Head of caudate nucleus (tissue), 42 donors: Measurements from ENCODE around the gene FZD10.

Source experiments
- DNase-seq, 42 donors: peaks; one replicate each; pipeline versions ENCODE4 v3.0.0 to v3.0.0-alpha.2; 2020 to 2021; ENCODE audit warnings: mixed read lengths in 7 of 42
- intact Hi-C: fragments of 100-400 bp; cut with DNase I; formaldehyde crosslinking; loops from one replicate; pipeline ENCODE4 v1.15.0; 2022

The FZD10 gene, protein sequence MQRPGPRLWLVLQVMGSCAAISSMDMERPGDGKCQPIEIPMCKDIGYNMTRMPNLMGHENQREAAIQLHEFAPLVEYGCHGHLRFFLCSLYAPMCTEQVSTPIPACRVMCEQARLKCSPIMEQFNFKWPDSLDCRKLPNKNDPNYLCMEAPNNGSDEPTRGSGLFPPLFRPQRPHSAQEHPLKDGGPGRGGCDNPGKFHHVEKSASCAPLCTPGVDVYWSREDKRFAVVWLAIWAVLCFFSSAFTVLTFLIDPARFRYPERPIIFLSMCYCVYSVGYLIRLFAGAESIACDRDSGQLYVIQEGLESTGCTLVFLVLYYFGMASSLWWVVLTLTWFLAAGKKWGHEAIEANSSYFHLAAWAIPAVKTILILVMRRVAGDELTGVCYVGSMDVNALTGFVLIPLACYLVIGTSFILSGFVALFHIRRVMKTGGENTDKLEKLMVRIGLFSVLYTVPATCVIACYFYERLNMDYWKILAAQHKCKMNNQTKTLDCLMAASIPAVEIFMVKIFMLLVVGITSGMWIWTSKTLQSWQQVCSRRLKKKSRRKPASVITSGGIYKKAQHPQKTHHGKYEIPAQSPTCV

DNA sequence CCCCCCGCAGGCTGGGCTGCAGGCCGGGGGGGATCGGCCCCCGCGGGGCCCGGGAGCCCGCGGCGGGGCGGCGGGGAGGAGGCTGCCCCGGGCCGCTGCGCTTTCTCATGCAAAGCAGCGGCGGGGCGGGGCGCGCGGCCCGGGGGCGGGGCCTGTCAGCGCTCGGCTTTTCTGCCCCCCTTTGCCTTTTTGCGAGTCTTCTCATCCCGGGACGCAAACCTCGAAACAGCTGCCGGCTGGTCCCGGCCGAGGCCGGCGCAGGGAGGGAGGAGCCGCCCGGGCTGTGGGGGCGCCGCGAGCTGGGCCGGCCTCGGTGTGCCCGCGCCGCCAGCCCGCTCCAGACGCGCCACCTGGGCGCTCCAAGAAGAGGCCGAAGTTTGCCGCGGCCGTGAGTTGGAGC, at the start of gene FZD10:
TSS of gene FZD10 (plus strand) at position 198 of the 400 bp plus-strand sequence. CDS start 479 bp downstream, outside the sequence.
- DNase-seq: peak in 3 of 42 donors; percentile 21 to 44 (median 37)
- intact Hi-C loops: no loop called here

DNA sequence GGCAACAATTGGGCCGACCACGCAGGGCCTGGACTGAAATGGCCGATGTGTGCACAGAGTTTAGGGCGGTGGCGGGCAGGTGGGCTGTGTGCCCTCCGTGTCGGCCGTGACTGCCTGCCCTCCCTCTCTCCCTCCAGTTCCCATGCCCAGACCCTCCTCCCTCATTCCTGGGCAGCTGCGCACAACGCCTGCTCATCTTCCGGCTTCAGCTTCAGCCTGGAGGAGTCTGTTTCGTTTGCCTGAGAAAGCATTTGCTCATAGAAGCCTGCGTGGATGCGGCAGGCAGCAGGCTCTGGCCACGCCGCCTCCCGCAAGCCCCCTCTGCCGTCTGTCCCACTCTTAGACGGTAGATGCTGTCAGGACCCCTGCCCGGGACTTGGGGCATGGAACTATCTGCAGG, 47.3 kb upstream of the FZD10 start:
- no peak for DNase-seq
- intact Hi-C loops: no loop called here

DNA sequence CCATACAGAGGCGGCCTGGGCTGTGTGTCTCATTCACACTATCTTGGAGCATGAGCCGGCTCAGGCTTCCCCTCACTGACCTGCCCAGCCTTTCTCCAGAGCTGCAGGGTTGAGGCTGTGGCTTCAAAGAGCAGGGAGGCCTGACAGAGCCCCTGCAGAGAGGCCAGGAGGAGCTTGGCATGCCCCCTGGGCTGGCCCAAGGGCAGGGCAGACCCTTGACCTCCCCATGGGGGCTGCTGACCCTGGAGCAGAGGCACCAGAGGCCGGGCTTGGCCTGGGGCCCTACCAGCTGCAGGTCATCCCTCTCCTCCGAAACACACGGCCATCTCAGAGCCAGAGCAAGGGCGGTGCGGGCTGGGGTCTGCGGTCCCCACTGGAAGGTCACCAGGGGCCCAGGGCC, 46.6 kb upstream of the FZD10 start:
- no peak for DNase-seq
- intact Hi-C loops: no loop called here

DNA sequence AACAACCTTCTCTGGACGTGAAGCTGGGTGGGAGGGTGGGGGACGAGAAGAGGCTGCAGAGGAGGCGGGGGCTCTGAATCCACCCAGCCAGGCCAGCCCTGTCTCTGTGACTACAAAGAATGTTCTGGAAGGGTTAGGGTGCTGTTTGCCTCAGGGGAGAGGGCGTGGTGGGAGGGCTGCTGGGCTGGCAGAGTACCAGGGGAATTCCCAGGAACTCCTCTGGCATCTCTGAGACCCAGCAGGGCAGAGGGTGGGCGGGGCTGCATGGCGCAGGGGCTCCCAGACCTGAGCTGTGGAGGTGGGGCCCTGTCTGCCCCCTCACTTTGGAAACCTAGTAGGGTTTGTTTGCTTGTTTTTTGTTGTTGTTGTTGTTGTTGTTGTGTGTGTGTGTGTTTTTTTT, 45.5 kb upstream of the FZD10 start:
- DNase-seq: no peak
- intact Hi-C loops: no loop called here

DNA sequence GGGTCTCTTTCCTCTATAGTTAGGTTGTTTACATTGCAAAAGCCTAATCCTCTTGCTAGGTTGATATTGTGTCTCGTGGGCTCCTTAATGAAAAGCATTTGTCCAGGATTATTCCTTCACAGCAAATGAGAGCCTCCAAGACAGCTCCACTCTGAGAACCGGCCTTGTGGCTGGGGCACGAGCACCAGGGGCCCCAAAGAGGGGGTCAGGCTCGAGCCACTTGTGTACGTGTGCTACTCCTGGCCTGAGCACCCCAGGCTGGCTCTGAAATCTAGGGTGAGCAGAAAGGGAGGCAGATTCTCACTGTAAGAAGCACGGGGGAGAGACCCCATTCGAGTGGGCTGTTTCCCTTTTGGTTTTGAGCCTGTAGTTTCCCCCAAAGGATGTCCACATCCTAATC, 45.0 kb upstream of the FZD10 start:
- no peak for DNase-seq
- intact Hi-C loops: no loop called here

DNA sequence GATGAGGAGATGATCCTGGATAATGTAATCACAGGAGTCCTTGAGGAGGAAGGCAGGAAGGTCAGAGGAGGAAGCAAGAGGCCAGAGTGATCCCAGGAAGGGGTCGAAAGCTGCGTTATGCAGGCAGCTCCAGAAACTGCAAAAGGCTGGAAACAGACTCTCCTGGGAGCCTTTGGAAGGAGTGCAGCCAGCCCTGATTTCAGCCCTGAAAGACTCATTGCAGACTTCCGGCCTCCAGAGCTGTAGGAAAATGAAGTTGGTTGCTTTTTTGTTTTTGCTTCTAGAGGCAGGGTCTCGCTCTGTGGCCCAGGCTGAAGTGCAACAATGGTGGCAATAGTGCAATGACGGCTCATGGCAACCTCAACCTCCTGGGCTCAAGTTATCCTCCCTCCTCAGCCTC, 44.6 kb upstream of the FZD10 start:
- intact Hi-C loops: no loop called here
- DNase-seq: no peak

DNA sequence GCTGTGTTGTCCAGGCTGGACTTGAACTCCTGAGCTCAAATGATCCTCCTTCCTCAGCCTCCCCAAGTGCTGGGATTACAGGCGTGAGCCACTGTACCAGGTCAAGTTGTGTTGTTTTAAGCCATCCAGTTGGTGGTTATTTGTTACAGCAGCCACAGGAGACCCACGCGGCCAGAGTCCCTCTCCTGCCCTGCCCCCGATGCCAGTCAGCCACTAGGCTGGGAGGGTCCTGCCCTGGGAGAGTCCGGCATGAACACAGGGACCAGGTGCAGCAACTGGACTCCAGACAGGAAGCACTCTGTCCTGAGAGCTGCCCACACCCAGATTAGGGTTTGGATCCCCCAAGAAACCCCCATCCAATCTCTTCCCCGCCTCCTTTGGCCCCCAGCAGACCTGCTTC, 44.1 kb upstream of the FZD10 start:
- intact Hi-C loops: no loop called here
- DNase-seq: no peak

DNA sequence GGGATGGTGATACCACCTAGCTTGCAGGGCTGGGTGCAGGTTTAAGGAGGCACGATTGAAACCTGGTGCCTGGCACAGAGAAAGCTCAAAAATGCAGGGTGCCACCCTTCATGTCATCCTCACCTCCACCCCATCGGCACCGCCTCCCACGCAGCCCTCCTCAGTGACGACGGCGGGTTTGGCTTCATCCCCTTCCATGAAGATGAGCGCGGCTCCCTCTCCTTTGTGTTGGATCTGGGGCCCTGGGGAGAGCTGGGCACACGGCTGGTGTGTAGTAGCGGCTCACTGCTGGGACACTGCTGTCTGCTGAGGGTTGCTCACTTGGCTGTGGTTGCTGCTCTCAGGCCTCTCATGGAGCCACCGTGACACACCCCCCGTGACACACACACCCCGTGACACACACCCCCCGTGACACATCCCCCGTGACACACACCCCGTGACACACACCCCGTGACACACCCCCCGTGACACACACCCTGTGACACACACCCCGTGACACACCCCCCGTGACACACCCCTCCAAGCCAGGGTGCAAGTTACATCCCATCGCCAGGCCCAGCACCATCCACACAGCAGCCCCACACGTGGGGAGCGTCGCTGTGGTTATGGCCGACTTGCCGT, 42.9 kb upstream of the FZD10 start:
- intact Hi-C loops: no loop called here
- no peak for DNase-seq

DNA sequence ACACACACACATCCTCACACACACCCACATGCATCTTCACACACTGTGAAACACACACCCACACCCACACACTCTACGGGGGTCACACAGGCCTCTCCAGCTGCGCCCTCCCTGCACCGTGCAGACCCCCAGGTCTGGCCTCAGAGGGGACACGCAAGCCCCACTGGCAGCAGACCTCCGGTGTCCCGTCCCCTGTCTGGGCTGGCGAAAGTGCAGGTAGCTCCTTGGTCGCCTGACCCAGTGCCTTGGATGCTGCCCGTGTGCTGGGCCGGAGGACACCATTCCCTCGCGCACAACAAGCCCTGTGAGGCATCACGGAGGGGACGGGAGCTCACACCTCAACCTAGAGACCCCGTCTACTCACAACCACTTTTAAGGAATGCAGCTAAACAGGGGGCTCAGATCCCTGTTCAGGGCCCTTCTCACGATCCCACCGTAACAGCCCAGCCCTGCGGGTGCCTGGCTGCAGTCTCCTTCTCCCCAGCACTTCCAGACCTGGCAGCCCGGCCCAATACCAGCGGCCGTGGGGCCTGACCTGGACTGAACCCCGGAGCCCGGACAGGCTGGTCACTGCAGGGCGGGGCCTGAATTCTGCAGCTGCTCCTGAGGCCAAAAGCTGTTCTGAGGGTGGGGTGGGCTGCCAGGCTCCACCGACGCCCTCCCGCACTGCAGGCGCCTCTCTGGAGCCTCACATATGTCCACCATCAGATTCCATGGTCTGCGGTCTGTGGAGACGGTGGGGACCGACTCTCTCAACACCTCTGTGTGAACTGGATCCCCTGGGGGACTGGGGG, 42.1 kb upstream of the FZD10 start:
- intact Hi-C loops: no loop called here

DNA sequence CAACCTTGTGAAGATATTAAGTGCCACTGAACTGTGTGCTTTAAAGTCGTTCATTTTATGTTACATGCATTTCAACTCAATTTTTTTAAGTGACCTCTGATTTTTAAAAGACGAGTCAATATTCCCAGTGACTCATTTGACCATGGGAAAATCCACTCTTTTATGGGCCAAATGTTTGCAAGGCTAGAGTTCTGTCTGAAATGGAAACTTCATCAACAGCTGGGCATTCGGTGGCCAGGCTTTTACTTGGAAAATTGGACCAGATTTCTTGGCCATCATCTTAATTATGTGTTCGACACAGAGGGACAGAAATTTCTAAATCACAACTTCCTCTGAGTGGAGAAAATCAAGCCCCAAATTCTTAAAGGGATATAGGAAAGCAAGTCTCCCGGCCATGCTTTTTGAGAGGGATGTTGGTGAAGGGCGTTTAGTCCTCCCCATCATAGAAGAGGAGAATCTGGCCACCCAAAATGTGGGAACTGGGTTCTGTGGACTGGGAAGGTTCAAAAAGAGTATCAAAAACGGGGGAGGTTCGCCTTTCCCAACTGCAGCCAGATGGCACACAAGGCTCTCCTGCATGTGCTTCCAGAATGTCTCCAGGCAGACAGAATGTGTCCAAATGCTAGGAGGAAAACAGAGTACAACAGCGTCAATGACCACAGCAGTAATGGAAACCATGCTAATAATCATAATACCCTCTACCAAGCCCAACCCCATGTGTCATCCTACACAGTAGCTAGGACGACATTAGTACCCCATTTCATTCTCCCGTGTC, 40.9 kb upstream of the FZD10 start:
- intact Hi-C loops: no loop called here
- no peak for DNase-seq

More for the DNA sequence above, 42.1 kb upstream of the FZD10 start:
- DNase-seq: no peak

DNA sequence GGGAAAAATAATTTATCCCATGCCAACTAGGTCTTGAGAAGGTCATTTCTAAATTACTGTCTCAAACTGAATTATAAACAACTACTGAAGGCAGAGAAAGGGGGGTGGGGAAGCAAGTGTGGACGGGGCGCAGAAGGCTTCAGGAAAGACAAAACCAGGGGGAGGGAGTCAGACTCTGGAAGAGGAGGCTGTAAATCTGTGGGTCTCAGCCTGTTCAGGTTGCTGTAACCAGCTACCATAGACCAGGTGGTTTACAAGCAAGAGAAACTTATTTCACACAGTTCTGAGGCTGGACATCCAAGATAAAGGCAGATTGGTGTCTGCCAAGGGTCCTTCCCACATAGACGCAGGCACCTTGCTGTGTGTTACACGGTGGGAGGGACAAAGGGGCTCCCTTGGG, 39.9 kb upstream of the FZD10 start:
- no peak for DNase-seq

DNA sequence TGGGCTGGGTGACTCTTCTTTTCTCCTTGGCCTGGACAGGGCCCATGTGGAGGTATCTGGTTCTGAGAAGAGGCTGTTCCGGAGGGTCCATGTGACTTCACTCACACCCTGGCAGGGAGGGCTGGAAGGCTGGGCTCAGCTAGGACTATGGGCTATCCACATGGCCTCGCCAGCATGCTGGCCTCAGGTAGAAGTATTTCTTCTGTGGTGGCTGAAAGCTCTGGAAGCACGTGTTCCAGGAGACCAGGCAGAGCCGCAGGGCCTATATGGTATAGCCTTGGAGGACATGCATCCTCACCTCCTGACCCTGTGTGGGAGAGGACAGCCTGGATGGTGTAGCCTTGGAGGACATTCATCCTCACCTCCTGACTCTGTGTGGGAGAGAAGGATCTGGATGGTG, 38.2 kb upstream of the FZD10 start:
- intact Hi-C loops: no loop called here

More for the DNA sequence above, 39.9 kb upstream of the FZD10 start:
- intact Hi-C loops: no loop called here

DNA sequence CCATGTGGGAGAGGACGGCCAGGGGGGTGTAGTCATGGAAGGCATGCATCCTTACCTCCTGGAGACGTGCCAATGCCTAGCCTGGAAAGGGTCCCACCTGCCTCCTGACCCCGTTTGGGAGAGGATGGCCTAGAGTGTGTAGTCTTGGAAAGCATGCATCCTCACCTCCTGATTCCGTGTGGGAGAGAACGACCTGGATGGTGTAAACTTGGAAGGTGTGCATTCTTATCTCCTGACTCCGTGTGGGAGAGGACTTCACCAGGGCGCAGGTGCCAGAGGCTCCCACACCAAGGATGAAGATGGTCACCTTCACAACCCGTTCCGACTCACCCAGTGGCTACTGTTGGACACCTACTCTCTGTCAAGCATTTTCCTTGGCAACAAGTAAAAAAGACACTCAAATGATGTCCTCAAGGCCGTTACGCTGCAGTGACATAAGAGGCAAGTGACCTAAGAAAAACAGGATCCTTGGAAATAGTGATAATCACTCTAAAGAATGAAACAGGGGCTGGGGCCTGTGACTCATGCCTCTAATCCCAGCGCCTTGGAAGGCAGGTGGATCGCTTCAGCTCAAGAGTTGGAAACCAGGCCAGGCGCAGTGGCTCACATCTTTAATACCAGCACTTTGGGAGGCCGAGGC, 37.5 kb upstream of the FZD10 start:
- intact Hi-C loops: no loop called here
- DNase-seq: no peak

More for the DNA sequence above, 38.2 kb upstream of the FZD10 start:
- no peak for DNase-seq

DNA sequence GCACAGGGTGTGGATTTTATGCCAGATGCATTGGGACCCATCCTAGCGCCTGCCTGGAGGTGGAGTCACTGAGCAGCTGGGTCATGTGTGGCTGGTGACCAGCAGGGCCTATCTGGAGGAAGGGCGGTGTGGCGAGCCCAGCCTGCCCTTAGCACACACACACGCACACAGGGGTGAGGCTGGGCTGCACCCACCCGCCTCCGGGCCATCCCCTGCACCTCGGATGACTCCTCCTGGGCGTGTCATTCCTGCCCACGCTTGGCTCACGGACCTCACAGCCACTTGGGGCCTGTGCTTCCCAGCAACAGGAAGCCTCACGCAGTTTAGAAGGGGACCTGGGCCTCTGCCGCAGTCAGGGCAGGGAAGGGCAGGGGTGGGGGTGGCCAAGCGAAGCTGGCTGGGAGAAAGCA, 36.2 kb upstream of the FZD10 start:
- intact Hi-C loops: no loop called here

DNA sequence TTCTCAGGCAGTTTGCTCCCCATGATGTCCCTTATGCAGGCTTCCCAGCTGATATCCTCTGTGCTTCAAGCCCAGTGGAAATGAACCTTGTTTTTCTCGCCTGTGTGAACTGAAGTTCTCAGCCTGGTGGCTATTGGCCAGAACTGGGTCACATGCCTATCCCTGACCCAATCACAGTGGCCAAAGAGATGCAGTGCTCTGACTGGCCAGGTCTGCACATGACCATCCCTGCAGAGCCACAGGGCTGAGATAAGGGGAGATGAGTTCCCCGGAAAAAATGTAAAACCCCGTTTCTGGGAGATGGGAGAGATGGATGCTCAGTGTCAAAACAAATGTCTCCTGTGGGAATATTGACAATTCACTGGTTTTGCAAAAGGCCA, 34.7 kb upstream of the FZD10 start:
- intact Hi-C loops: no loop called here
- DNase-seq: no peak

More for the DNA sequence above, 36.2 kb upstream of the FZD10 start:
- DNase-seq: no peak

DNA sequence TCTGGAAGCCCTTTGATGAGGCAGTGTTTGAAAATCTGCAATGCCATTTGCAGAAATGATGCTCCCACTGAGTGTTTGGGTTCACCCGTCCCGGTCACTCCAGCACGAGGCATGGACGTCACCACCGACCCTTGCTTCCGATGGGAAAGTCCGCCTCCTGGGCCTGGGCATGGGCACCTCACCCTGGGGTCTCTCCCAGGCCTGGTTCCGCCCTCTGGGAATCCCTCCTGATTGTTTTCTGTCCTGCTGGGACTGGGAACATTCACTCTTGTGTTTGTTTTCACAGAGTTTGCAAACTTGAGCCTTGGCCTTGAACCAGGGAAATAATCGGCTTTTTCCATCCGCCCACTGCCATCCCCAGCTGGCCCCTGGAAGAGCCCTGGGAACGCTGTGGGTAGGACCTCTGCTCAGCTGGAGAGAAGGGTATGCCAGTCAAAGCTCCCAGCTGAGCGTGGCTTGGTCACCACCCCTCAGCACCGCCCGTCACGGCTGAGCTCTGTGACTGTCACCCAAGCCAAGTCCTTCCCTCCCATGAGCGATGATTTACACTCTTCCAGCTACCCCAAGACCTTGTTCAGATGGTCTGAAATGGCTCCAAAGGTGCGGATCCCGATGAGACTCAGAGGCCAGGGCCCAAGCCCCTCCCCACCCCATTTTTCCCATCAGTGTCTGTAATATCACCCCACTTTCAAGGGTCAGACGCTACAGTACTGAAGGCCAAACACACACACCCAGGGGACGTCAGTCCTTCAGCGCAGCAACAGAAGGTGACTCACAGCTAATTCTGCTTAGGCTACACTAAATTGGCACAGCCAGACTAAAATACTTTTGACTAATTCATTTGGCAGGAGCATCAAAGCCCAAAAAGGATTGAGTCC, 34.1 kb upstream of the FZD10 start:
- intact Hi-C loops: no loop called here
- DNase-seq: peak in 1 of 42 donors; percentile 37
